IMR-90 (cell line): Measurements from ENCODE around the gene AGBL1. TPM values are rescaled to one million over a fixed set of nuclear protein-coding genes. Genes with fewer than 3 reads are reported as not detected.

ENCODE experiments used
- ATAC-seq: fragments of 200-7000 bp; cut with Tn5 transposase; 2 replicates; pipeline ENCODE4 v1.9.1; 2020; ENCODE audit warnings: low read depth, mild to moderate bottlenecking, moderate library complexity
- BruUV-seq: library from RNA; stranded (reverse); fragments of 400-500 nt; replicated peaks from 2 replicates; lab custom pipeline; 2021; lab: Mats Ljungman, UMichigan
- CTCF ChIA-PET: fragments of 300-600 bp; formaldehyde crosslinking; extraction: SDS; loops from one replicate; lab custom pipeline; 2021; ENCODE audit warnings: antibody characterized with exemption; lab: Yijun Ruan, JAX
- POLR2A ChIA-PET: fragments of 300-600 bp; sonication (Branson Sonifier 250); formaldehyde crosslinking; loops from one replicate; lab custom pipeline; 2022; ENCODE audit warnings: antibody characterized with exemption; ENCODE audit not compliant: unreplicated experiment; lab: Charles Lee
- DNase-seq: peaks from one replicate; pipeline ENCODE4 v3.0.0; 2013
- H2AFZ ChIP-seq: replicated peaks from 2 replicates; pipeline ENCODE3; 2013; ENCODE audit warnings: low read length, mild to moderate bottlenecking; ENCODE audit not compliant: poor library complexity
- H2AK5ac ChIP-seq: 2 replicates; pipeline ENCODE4 v1.6.1; 2013; ENCODE audit warnings: low read depth, low read length, inconsistent platforms
- H2AK9ac ChIP-seq: replicated peaks from 2 replicates; pipeline ENCODE3; 2013; ENCODE audit warnings: mild to moderate bottlenecking, low read depth, low read length, moderate library complexity; ENCODE audit not compliant: poor library complexity
- H2BK120ac ChIP-seq: 2 replicates; pipeline ENCODE4 v1.6.1; 2013; ENCODE audit warnings: low read depth, low read length, inconsistent platforms
- H2BK15ac ChIP-seq: 3 replicates; pipeline ENCODE4 v1.6.1; 2013; ENCODE audit warnings: low read depth, low read length, inconsistent platforms
- H2BK20ac ChIP-seq: 2 replicates; pipeline ENCODE4 v1.6.1; 2013; ENCODE audit warnings: low read depth, mild to moderate bottlenecking, inconsistent platforms, low read length, moderate library complexity
- H2BK5ac ChIP-seq: 2 replicates; pipeline ENCODE4 v1.6.1; 2013; ENCODE audit warnings: mild to moderate bottlenecking, low read depth, low read length, inconsistent platforms; ENCODE audit not compliant: poor library complexity, severe bottlenecking
- H3K14ac ChIP-seq: replicated peaks from 2 replicates; pipeline ENCODE4 v1.6.1; 2013; ENCODE audit warnings: low read depth, low read length, inconsistent platforms
- H3K18ac ChIP-seq: 2 replicates; pipeline ENCODE4 v1.6.1; 2013; ENCODE audit warnings: low read depth, low read length, control low read depth
- H3K23ac ChIP-seq: 2 replicates; pipeline ENCODE4 v1.6.1; 2013; ENCODE audit warnings: low read depth, low read length, inconsistent platforms
- H3K27ac ChIP-seq: 2 replicates; pipeline ENCODE4 v1.5.1; 2013; ENCODE audit warnings: mild to moderate bottlenecking, control low read depth, low read length; ENCODE audit not compliant: insufficient read depth
- H3K27me3 ChIP-seq: 2 replicates; pipeline ENCODE4 v1.6.1; 2013; ENCODE audit warnings: low read length; ENCODE audit not compliant: control insufficient read depth, insufficient read depth
- H3K36me3 ChIP-seq: 2 replicates; pipeline ENCODE4 v1.6.1; 2013; ENCODE audit warnings: low read length, mixed read lengths; ENCODE audit not compliant: control insufficient read depth, insufficient read depth
- H3K4ac ChIP-seq: 2 replicates; pipeline ENCODE4 v1.6.1; 2013; ENCODE audit warnings: low read depth, low read length, inconsistent platforms
- H3K4me1 ChIP-seq: 2 replicates; pipeline ENCODE4 v1.6.1; 2013; ENCODE audit warnings: low read length, mixed read lengths; ENCODE audit not compliant: control insufficient read depth, insufficient read depth
- H3K4me2 ChIP-seq: 2 replicates; pipeline ENCODE4 v1.6.1; 2013; ENCODE audit warnings: low read depth, mild to moderate bottlenecking, control low read depth, low read length, moderate library complexity
- H3K4me3 ChIP-seq: 2 replicates; pipeline ENCODE4 v1.5.1; 2013; ENCODE audit warnings: low read depth, mild to moderate bottlenecking, control low read depth, low read length, moderate library complexity; ENCODE audit not compliant: insufficient read depth
- H3K56ac ChIP-seq: 2 replicates; pipeline ENCODE4 v1.6.1; 2013; ENCODE audit warnings: low read length, inconsistent platforms; ENCODE audit not compliant: insufficient read depth; ENCODE audit errors: extremely low read depth
- H3K79me1 ChIP-seq, 2 experiments: 2 replicates each; pipeline ENCODE4 v1.6.1; 2013; ENCODE audit warnings: low read length in 2 of 2, inconsistent platforms in 1 of 2, low read depth in 1 of 2
- H3K9ac ChIP-seq: 2 replicates; pipeline ENCODE4 v1.6.1; 2013; ENCODE audit warnings: low read depth, low read length, control low read depth
- H3K9me1 ChIP-seq: 2 replicates; pipeline ENCODE4 v1.6.1; 2013; ENCODE audit warnings: low read length, inconsistent platforms; ENCODE audit not compliant: insufficient read depth
- H3K9me3 ChIP-seq: 2 replicates; pipeline ENCODE4 v1.6.1; 2013; ENCODE audit warnings: low read length; ENCODE audit not compliant: control insufficient read depth, insufficient read depth
- H4K20me1 ChIP-seq: 2 replicates; pipeline ENCODE4 v1.6.1; 2013; ENCODE audit warnings: low read length, inconsistent platforms; ENCODE audit not compliant: insufficient read depth
- H4K5ac ChIP-seq: 2 replicates; pipeline ENCODE4 v1.6.1; 2013; ENCODE audit warnings: mild to moderate bottlenecking, low read depth, low read length, control low read depth
- H4K8ac ChIP-seq, 2 experiments: 2 replicates each; pipeline ENCODE4 v1.6.1; 2013; ENCODE audit warnings: low read depth in 2 of 2, low read length in 2 of 2, control low read depth in 1 of 2, inconsistent platforms in 1 of 2
- H4K91ac ChIP-seq: 2 replicates; pipeline ENCODE4 v1.6.1; 2013; ENCODE audit warnings: low read depth, low read length, inconsistent platforms; ENCODE audit not compliant: insufficient read depth
- ELK1 ChIP-seq: fragments of 150-350 bp; IDR thresholded peaks from 2 replicates; pipeline ENCODE4 v1.6.1; 2016; ENCODE audit warnings: low read depth, mild to moderate bottlenecking, low read length, moderate library complexity, borderline replicate concordance
- WGBS, 2 experiments: methylation state at CpG; one replicate each; pipeline versions ENCODE4 v1.1.5 to v1.1.7; 2013; ENCODE audit warnings: missing lambda C conversion rate in 2 of 2; ENCODE audit not compliant: insufficient read length in 1 of 2; ENCODE audit errors: extremely low coverage in 2 of 2; 5-methylcytosine and 5-hydroxymethylcytosine counted together
- dilution Hi-C: fragments of 300-500 bp; cut with HindIII; formaldehyde crosslinking; loops from one replicate; pipeline ENCODE4 v1.14.3; 2018; ENCODE audit warnings: low sequenced_read_pairs; ENCODE audit not compliant: unreplicated experiment
- in situ Hi-C: fragments of 300-500 bp; cut with MboI; formaldehyde crosslinking; loops from 3 replicates; pipeline ENCODE4 v1.14.3; 2019; ENCODE audit warnings: low sequenced_read_pairs, inconsistent platforms, mixed read lengths
- intact Hi-C: fragments of 100-400 bp; cut with micrococcal nuclease; formaldehyde crosslinking; loops from 2 replicates; pipeline ENCODE4 v1.10.0; 2022
- polyA plus RNA-seq, 3 experiments: library from polyadenylated mRNA; depleted of rRNA; stranded (reverse); fragments of >200 nt; gene quantifications; 2 replicates each; pipeline ENCODE4 v1.2.3, GENCODE V29; 2012; ENCODE audit warnings: low replicate concordance in 1 of 3
- total RNA-seq: library from RNA; depleted of rRNA; stranded (reverse); fragments of >200 nt; gene quantifications from 2 replicates; pipeline ENCODE4 v1.2.3, GENCODE V29; 2012

The AGBL1 gene
- total and polyA plus RNA-seq, 2 of the 4 experiments (the other 2 are of a cell fraction) = not detected

- Histone ChIP-seq H3K27ac (no peak overlapping the region), H2BK15ac (no peak overlapping the region), H3K4ac (no peak overlapping the region), H3K9me3 (peaks cover 16% of the 10 kb centered on the region), H3K56ac (no peak overlapping the region), H4K5ac (no peak overlapping the region), H2AK9ac (no peak overlapping the region), H2BK5ac (no peak overlapping the region), H4K8ac (no peak overlapping the region), H3K9ac (no peak overlapping the region), H4K91ac (no peak overlapping the region), H3K4me1 (no peaks in the 10 kb centered on the region), H3K27me3 (no peaks in the 10 kb centered on the region), H3K18ac (no peak overlapping the region), H3K9me1 (no peaks in the 10 kb centered on the region), H3K79me1 (no peaks in the 10 kb centered on the region), H2BK120ac (no peak overlapping the region), H3K36me3 (no peaks in the 10 kb centered on the region), H3K4me2 (no peak overlapping the region), H2AFZ (no peak overlapping the region), H3K23ac (no peak overlapping the region), H2AK5ac (no peak overlapping the region), H3K4me3 (no peak overlapping the region), H4K20me1 (no peaks in the 10 kb centered on the region), H3K14ac (no peak overlapping the region), H2BK20ac (no peak overlapping the region)
- no TSS peak for BruUV-seq
- no peak for TF ChIP-seq ELK1
- ATAC-seq (no peak), DNase-seq (no peak)
- WGBS, 2 experiments = no CpG with 5 or more reads among the region's 5 CpGs
- dilution Hi-C loops (no loop called here), in situ Hi-C loops (no loop called here), intact Hi-C loops (no loop called here)
- CTCF ChIA-PET = no interaction called here
- POLR2A ChIA-PET = no interaction called here
These were observed 179.9 kb downstream of the AGBL1 start for GRCh38 chr15:86259589-86259988.
